NCI-H2227 treated with DMSO at 0.1 percent for 48 hours (cell line): ENCODE measurements around the gene SETD3.

Experiments
- DNase-seq: peaks from one replicate; lab custom pipeline; 2025; lab: John Stamatoyannopoulos, UW

The SETD3 gene

GRCh38 chr14:99497341-99497740 is 16.7 kb upstream of the SETD3 start:
- DNase-seq: no peak

- no peak for DNase-seq
Measured at GRCh38 chr14:99484106-99484505, 3.4 kb upstream of the SETD3 start.

- DNase-seq: no peak
Measured at GRCh38 chr14:99481745-99482099, 1.1 kb upstream of the SETD3 start.

- DNase-seq: peak; percentile 100
Measured at GRCh38 chr14:99480917-99481744, 472 bp upstream of the SETD3 start, which contains the start of gene CCNK. Gene CCNK (plus strand): TSS chr14:99481409. CDS start chr14:99492678, 11,269 bp downstream.

GRCh38 chr14:99479160-99479905 is 1.3 kb downstream of the SETD3 start:
- no peak for DNase-seq

GRCh38 chr14:99478128-99478527 is 2.5 kb downstream of the SETD3 start:
- DNase-seq: no peak

GRCh38 chr14:99476864-99477263 is 3.8 kb downstream of the SETD3 start:
- DNase-seq: no peak

- no peak for DNase-seq
Measured at GRCh38 chr14:99475660-99476059, 5.0 kb downstream of the SETD3 start.

GRCh38 chr14:99475179-99475578 is 5.5 kb downstream of the SETD3 start:
- no peak for DNase-seq

- DNase-seq: no peak
Measured at GRCh38 chr14:99473458-99473857, 7.2 kb downstream of the SETD3 start.

- no peak for DNase-seq
Measured at GRCh38 chr14:99472937-99473336, 7.7 kb downstream of the SETD3 start.

GRCh38 chr14:99471731-99472130 is 8.9 kb downstream of the SETD3 start:
- no peak for DNase-seq

- no peak for DNase-seq
Measured at GRCh38 chr14:99468836-99469592, 11.6 kb downstream of the SETD3 start.

GRCh38 chr14:99468081-99468480 is 12.6 kb downstream of the SETD3 start:
- DNase-seq: no peak

- DNase-seq: peak; percentile 67
Measured at GRCh38 chr14:99467336-99468078, 13.2 kb downstream of the SETD3 start.

GRCh38 chr14:99466758-99467157 is 13.9 kb downstream of the SETD3 start:
- no peak for DNase-seq

- no peak for DNase-seq
Measured at GRCh38 chr14:99465288-99465687, 15.4 kb downstream of the SETD3 start.

- DNase-seq: no peak
Measured at GRCh38 chr14:99463974-99464373, 16.7 kb downstream of the SETD3 start.

GRCh38 chr14:99462210-99462609 is 18.4 kb downstream of the SETD3 start:
- DNase-seq: no peak

GRCh38 chr14:99461411-99462085 is 19.1 kb downstream of the SETD3 start:
- no peak for DNase-seq

GRCh38 chr14:99460793-99461192 is 19.9 kb downstream of the SETD3 start:
- DNase-seq: no peak
